ENCODE measurements around the gene HAPLN3. TPM values are rescaled to one million over a fixed set of nuclear protein-coding genes. Genes with fewer than 3 reads are reported as not detected.

Gene HAPLN3
- total RNA-seq, 4 donors from 2014 or later: 1.7 to 5.2 (median 2.1) TPM

- ATAC-seq (no peak), DNase-seq (no peak)
- Histone ChIP-seq H3K9me3 (no peaks in the 10 kb centered on the region), H3K27ac (no peak overlapping the region), H3K4me3 (no peak overlapping the region), H3K4me1 (no peaks in the 10 kb centered on the region), H3K27me3 (no peaks in the 10 kb centered on the region), H3K36me3 (no peaks in the 10 kb centered on the region)
- TF ChIP-seq, protein P1, sequence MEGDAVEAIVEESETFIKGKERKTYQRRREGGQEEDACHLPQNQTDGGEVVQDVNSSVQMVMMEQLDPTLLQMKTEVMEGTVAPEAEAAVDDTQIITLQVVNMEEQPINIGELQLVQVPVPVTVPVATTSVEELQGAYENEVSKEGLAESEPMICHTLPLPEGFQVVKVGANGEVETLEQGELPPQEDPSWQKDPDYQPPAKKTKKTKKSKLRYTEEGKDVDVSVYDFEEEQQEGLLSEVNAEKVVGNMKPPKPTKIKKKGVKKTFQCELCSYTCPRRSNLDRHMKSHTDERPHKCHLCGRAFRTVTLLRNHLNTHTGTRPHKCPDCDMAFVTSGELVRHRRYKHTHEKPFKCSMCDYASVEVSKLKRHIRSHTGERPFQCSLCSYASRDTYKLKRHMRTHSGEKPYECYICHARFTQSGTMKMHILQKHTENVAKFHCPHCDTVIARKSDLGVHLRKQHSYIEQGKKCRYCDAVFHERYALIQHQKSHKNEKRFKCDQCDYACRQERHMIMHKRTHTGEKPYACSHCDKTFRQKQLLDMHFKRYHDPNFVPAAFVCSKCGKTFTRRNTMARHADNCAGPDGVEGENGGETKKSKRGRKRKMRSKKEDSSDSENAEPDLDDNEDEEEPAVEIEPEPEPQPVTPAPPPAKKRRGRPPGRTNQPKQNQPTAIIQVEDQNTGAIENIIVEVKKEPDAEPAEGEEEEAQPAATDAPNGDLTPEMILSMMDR (IDR thresholded peaks at IDR 0.05 in 4 of 5, conservative IDR thresholded peaks at IDR 0.05 in 1 of 5): no peak
- no peak for TF ChIP-seq POLR2A (IDR thresholded peaks at IDR 0.05)
- in situ Hi-C loops (cut with MboI; ENCODE audit: low sequenced_read_pairs in 4 of 4): loop anchor here in 2 of 4 donors (25.0 kb wide), 1 partner anchor 176 kb away; no protein-coding TSS in a partner anchor
- intact Hi-C loops (cut with DNase I; ENCODE audit: low total_unique reads): no loop called here
Measured at GRCh38 chr15:88838667-88839066, 56.7 kb downstream of the HAPLN3 start.

GRCh38 chr15:88835646-88836045 lies 59.7 kb downstream of the HAPLN3 start:
- Histone ChIP-seq H3K27ac (no peak overlapping the region), H3K36me3 (no peaks in the 10 kb centered on the region), H3K9me3 (no peaks in the 10 kb centered on the region), H3K27me3 (no peaks in the 10 kb centered on the region), H3K4me3 (no peak overlapping the region), H3K4me1 (no peaks in the 10 kb centered on the region)
- TF ChIP-seq, protein P1 (IDR thresholded peaks at IDR 0.05 in 4 of 5, conservative IDR thresholded peaks at IDR 0.05 in 1 of 5): no peak
- TF ChIP-seq POLR2A (IDR thresholded peaks at IDR 0.05): no peak
- ATAC-seq: no peak
- in situ Hi-C loops (cut with MboI; ENCODE audit: low sequenced_read_pairs in 4 of 4): loop anchor here in 2 of 4 donors (25.0 kb wide), 1 partner anchor 173 kb away; no protein-coding TSS in a partner anchor
- intact Hi-C loops (cut with DNase I; ENCODE audit: low total_unique reads): no loop called here
- DNase-seq: no peak

GRCh38 chr15:88835119-88835518 lies 60.2 kb downstream of the HAPLN3 start:
- TF ChIP-seq POLR2A (IDR thresholded peaks at IDR 0.05): no peak
- TF ChIP-seq, protein P1 (IDR thresholded peaks at IDR 0.05 in 4 of 5, conservative IDR thresholded peaks at IDR 0.05 in 1 of 5): no peak
- Histone ChIP-seq H3K4me3 (no peak overlapping the region), H3K36me3 (no peaks in the 10 kb centered on the region), H3K4me1 (no peaks in the 10 kb centered on the region), H3K9me3 (no peaks in the 10 kb centered on the region), H3K27ac (no peak overlapping the region), H3K27me3 (no peaks in the 10 kb centered on the region)
- ATAC-seq (no peak), DNase-seq (no peak)
- in situ Hi-C loops (cut with MboI; ENCODE audit: low sequenced_read_pairs in 4 of 4) (loop anchor here in 2 of 4 donors (25.0 kb wide), 1 partner anchor 173 kb away; no protein-coding TSS in a partner anchor), intact Hi-C loops (cut with DNase I; ENCODE audit: low total_unique reads) (no loop called here)

- Histone ChIP-seq H3K36me3 (no peaks in the 10 kb centered on the region), H3K4me1 (no peaks in the 10 kb centered on the region), H3K27me3 (no peaks in the 10 kb centered on the region), H3K9me3 (no peaks in the 10 kb centered on the region), H3K4me3 (no peak overlapping the region), H3K27ac (no peak overlapping the region)
- no peak for TF ChIP-seq POLR2A (IDR thresholded peaks at IDR 0.05)
- TF ChIP-seq, protein P1 (IDR thresholded peaks at IDR 0.05 in 4 of 5, conservative IDR thresholded peaks at IDR 0.05 in 1 of 5): peak in 4 of 5 experiments; percentile 22 to 63 (median 40)
- ATAC-seq: peak in 1 of 2 donors; percentile 26
- intact Hi-C loops (cut with DNase I; ENCODE audit: low total_unique reads): loop anchor here (1.0 kb wide), 1 partner anchor 177 kb away; no protein-coding TSS in a partner anchor
- no peak for DNase-seq
- in situ Hi-C loops (cut with MboI; ENCODE audit: low sequenced_read_pairs in 4 of 4): loop anchor here in 2 of 4 donors (25.0 kb wide), 1 partner anchor 172 kb away; no protein-coding TSS in a partner anchor
Measured at GRCh38 chr15:88834211-88834812, 61.0 kb downstream of the HAPLN3 start.
